ENCODE measurements around the gene HAUS1. TPM values are rescaled to one million over a fixed set of nuclear protein-coding genes. Genes with fewer than 3 reads are reported as not detected.

The HAUS1 gene
- total RNA-seq, 1 experiment from 2014 or later = 29.5 TPM

DNA sequence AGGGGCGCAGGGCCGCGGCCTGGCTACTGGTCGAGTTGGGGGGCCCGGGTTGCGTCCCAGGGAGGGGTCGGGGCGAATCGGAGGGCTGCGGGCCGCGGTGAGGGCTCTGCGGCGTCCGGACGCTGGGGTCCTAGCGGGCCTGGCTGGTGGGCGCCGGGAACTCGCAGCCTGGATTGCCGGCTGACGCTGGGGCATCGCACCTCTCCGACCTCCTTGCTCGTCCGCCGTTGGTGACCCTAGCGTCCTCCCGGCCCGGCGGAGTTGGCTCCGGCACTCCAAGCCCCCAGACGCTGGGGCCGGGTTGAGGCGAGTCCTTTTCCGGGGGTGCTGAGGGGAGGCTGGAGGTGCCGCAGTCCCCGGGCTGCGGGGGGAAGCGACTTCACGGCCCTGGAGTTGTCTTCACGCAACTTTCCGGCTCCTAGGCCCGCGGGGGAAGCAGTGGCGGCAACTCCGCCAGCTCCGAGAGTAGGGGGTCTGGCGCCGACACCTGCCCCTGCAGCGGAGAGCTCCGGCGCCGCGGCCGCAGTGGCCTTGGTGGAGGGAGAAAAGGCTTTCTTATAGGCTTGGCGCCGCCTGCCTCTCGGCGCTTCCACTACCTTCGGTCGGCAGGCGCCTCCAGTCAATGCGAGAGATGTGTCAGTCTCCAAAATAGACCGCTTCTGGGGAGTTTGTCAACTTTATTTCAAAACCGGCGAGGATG lies 70.3 kb downstream of the HAUS1 start:
- Mint-ChIP-seq H3K27ac (ENCODE audit: unreplicated experiment) (peak overlapping the region; percentile 94), H3K27me3 (ENCODE audit: insufficient read depth, unreplicated experiment) (no peaks in the 10 kb centered on the region), H3K9me3 (ENCODE audit: unreplicated experiment) (no peaks in the 10 kb centered on the region), H3K36me3 (ENCODE audit: insufficient read depth, unreplicated experiment) (peaks cover 15% of the 10 kb centered on the region), H3K4me3 (ENCODE audit: unreplicated experiment) (peak overlapping the region; percentile 97), H3K4me1 (ENCODE audit: low read depth, unreplicated experiment) (peaks cover 4% of the 10 kb centered on the region)
- no TSS peak for BruUV-seq (replicated peaks)
- Histone ChIP-seq H3K9me3 (no peaks in the 10 kb centered on the region), H3K27me3 (replicated peaks; ENCODE audit: control insufficient read depth, insufficient read depth, low read length) (no peaks in the 10 kb centered on the region), H3K36me3 (ENCODE audit: control insufficient read depth, insufficient read depth, low read length) (no peaks in the 10 kb centered on the region), H3K4me1 (no peaks in the 10 kb centered on the region), H3K4me3 (ENCODE audit: low read depth, low read length) (peak overlapping the region; percentile 80)
- TF ChIP-seq, protein P1, sequence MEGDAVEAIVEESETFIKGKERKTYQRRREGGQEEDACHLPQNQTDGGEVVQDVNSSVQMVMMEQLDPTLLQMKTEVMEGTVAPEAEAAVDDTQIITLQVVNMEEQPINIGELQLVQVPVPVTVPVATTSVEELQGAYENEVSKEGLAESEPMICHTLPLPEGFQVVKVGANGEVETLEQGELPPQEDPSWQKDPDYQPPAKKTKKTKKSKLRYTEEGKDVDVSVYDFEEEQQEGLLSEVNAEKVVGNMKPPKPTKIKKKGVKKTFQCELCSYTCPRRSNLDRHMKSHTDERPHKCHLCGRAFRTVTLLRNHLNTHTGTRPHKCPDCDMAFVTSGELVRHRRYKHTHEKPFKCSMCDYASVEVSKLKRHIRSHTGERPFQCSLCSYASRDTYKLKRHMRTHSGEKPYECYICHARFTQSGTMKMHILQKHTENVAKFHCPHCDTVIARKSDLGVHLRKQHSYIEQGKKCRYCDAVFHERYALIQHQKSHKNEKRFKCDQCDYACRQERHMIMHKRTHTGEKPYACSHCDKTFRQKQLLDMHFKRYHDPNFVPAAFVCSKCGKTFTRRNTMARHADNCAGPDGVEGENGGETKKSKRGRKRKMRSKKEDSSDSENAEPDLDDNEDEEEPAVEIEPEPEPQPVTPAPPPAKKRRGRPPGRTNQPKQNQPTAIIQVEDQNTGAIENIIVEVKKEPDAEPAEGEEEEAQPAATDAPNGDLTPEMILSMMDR (IDR thresholded peaks at IDR 0.05; ENCODE audit: insufficient read depth in 1 of 2, low read depth in 1 of 2, low read length in 1 of 2, severe bottlenecking in 1 of 2, unreplicated experiment in 1 of 2) = no peak
- ChIA-PET POLR2A (no interaction called here), CTCF (interaction anchor here (0.6 to 1.7 kb wide), 4 partner anchors 12 to 767 kb away, joined by 3 to 8 read pairs (median 4); no protein-coding TSS in a partner anchor)
- peak in 1 of 2 experiments; percentile 26 for DNase-seq
- intact Hi-C loops (cut with micrococcal nuclease; ENCODE audit: unreplicated experiment) = loop anchor here (5.0 kb wide), 1 partner anchor 38 kb away; no protein-coding TSS in a partner anchor

DNA sequence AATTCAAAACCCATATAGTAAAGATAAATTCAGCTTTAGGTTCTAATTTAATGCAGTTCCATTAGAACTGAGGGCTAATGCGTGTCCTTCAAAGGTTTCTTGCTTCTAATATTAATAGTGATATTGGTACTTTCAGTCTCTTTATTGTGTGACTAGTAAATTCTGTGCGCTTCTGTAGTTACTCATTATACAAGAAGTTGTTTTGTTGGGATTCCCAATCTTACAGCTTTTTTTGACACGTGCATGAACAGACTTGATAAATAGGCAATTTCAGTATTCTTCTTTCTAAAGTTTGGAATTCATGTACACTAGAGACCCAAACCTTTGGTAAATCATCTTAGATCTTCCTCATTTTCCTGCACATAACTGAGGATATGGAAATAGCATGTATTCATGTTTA lies 71.8 kb downstream of the HAUS1 start:
- no TSS peak for BruUV-seq (replicated peaks)
- Histone ChIP-seq H3K9me3 (no peaks in the 10 kb centered on the region), H3K4me3 (ENCODE audit: low read depth, low read length) (no peak overlapping the region), H3K36me3 (ENCODE audit: control insufficient read depth, insufficient read depth, low read length) (no peaks in the 10 kb centered on the region), H3K27me3 (replicated peaks; ENCODE audit: control insufficient read depth, insufficient read depth, low read length) (no peaks in the 10 kb centered on the region), H3K4me1 (no peaks in the 10 kb centered on the region)
- ChIA-PET POLR2A (no interaction called here), CTCF (no interaction called here)
- intact Hi-C loops (cut with micrococcal nuclease; ENCODE audit: unreplicated experiment) = no loop called here
- Mint-ChIP-seq H3K4me1 (ENCODE audit: low read depth, unreplicated experiment) (peaks cover 4% of the 10 kb centered on the region), H3K27me3 (ENCODE audit: insufficient read depth, unreplicated experiment) (no peaks in the 10 kb centered on the region), H3K27ac (ENCODE audit: unreplicated experiment) (no peak overlapping the region), H3K36me3 (ENCODE audit: insufficient read depth, unreplicated experiment) (peaks cover 15% of the 10 kb centered on the region), H3K9me3 (ENCODE audit: unreplicated experiment) (no peaks in the 10 kb centered on the region), H3K4me3 (ENCODE audit: unreplicated experiment) (no peak overlapping the region)
- DNase-seq = no peak
- TF ChIP-seq, protein P1 (IDR thresholded peaks at IDR 0.05; ENCODE audit: insufficient read depth in 1 of 2, low read depth in 1 of 2, low read length in 1 of 2, severe bottlenecking in 1 of 2, unreplicated experiment in 1 of 2) = no peak

Other genes with a start within 250 kb of the HAUS1 start
- gene EPG5, start 137.1 kb upstream of the HAUS1 start, total RNA-seq (2022) = 10.6 and 12.0 TPM in 2 replicates
- gene PSTPIP2, start 32.1 kb upstream of the HAUS1 start, total RNA-seq (2022) = 13.3 and 13.7 TPM in 2 replicates
- 349 and 401 TPM in 2 replicates for gene ATP5F1A, start 6.1 kb upstream of the HAUS1 start, total RNA-seq (2022)